ENCODE measurements around the gene SULT1C2.

The SULT1C2 gene

GRCh38 chr2:108288534-108289106, at the start of gene SULT1C2:
Gene SULT1C2 (plus strand): TSS chr2:108288895. CDS start chr2:108293668, 4,773 bp downstream.
- no peak within 1 kb of the TSS for H3K4me3 ChIP-seq (ENCODE audit: low read depth, low read length)
- no peak for TF ChIP-seq CTCF (IDR thresholded peaks at IDR 0.05; ENCODE audit: low read depth, low read length)

- no peak for TF ChIP-seq CTCF (IDR thresholded peaks at IDR 0.05; ENCODE audit: low read depth, low read length)
These were observed 48.9 kb upstream of the SULT1C2 start, which contains the start of gene SULT1C3 for GRCh38 chr2:108239786-108240185. Gene SULT1C3 (plus strand): TSS chr2:108239968. CDS start chr2:108247195, 7,227 bp downstream.

GRCh38 chr2:108240966-108241365, 47.7 kb upstream of the SULT1C2 start:
- TF ChIP-seq CTCF (IDR thresholded peaks at IDR 0.05; ENCODE audit: low read depth, low read length), result no peak
- no peak overlapping the region for H3K4me3 ChIP-seq (ENCODE audit: low read depth, low read length)

More at GRCh38 chr2:108239786-108240185, 48.9 kb upstream of the SULT1C2 start, which contains the start of gene SULT1C3:
- no peak within 1 kb of the TSS for H3K4me3 ChIP-seq (ENCODE audit: low read depth, low read length)

GRCh38 chr2:108243566-108243965, 45.1 kb upstream of the SULT1C2 start:
- no peak overlapping the region for H3K4me3 ChIP-seq (ENCODE audit: low read depth, low read length)
- TF ChIP-seq CTCF (IDR thresholded peaks at IDR 0.05; ENCODE audit: low read depth, low read length), result no peak

- H3K4me3 ChIP-seq (ENCODE audit: low read depth, low read length), result no peak overlapping the region
- no peak for TF ChIP-seq CTCF (IDR thresholded peaks at IDR 0.05; ENCODE audit: low read depth, low read length)
These were observed 43.9 kb upstream of the SULT1C2 start for GRCh38 chr2:108244667-108245414.

GRCh38 chr2:108253106-108253505, 35.6 kb upstream of the SULT1C2 start:
- TF ChIP-seq CTCF (IDR thresholded peaks at IDR 0.05; ENCODE audit: low read depth, low read length), result no peak
- no peak overlapping the region for H3K4me3 ChIP-seq (ENCODE audit: low read depth, low read length)

GRCh38 chr2:108257757-108258331, 30.9 kb upstream of the SULT1C2 start:
- no peak overlapping the region for H3K4me3 ChIP-seq (ENCODE audit: low read depth, low read length)
- TF ChIP-seq CTCF (IDR thresholded peaks at IDR 0.05; ENCODE audit: low read depth, low read length), result no peak
